GM12864 (cell line): ENCODE measurements around the gene NPHP4.
"Not testable (repeated sequence)": the region's sequence is repeated elsewhere in the genome, so short reads cannot be mapped to it uniquely, and the experiment has no call there.

ENCODE experiments used
- DNase-seq: peaks from one replicate; pipeline ENCODE4 v3.0.0-alpha.2; 2011; ENCODE audit warnings: low read depth
- H3K4me3 ChIP-seq: 2 replicates; pipeline ENCODE4 v1.5.1; 2011; ENCODE audit warnings: mild to moderate bottlenecking, low read depth, low read length, control low read depth
- TF ChIP-seq, protein P1 (sequence below): IDR thresholded peaks from 2 replicates; pipeline ENCODE4 v1.5.1; 2011; ENCODE audit warnings: low read depth, mild to moderate bottlenecking, moderate library complexity, low read length, control low read depth, inconsistent platforms; ENCODE audit errors: missing control alignments

Gene NPHP4

DNA sequence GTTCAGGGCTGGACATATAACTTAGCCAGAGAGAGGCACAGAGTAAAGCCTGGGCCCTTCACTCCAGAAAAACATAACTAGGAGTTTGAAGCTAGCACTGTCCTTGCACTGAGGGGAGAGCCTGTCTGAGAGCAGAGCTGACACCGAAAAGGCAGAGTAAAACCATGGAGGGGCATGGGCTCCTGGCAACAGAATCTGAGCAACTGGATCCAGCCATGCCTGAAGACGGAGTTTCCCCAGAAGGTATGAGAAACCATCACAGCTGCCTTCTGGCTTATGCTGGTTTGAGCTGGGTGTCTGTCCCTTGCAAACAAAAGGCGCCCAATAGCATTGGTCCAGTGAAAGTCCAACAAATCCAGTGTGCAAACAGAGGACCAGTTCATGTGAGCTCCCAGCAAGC lies 137.5 kb downstream of the NPHP4 start:
- DNase-seq: no peak
- TF ChIP-seq, protein P1, sequence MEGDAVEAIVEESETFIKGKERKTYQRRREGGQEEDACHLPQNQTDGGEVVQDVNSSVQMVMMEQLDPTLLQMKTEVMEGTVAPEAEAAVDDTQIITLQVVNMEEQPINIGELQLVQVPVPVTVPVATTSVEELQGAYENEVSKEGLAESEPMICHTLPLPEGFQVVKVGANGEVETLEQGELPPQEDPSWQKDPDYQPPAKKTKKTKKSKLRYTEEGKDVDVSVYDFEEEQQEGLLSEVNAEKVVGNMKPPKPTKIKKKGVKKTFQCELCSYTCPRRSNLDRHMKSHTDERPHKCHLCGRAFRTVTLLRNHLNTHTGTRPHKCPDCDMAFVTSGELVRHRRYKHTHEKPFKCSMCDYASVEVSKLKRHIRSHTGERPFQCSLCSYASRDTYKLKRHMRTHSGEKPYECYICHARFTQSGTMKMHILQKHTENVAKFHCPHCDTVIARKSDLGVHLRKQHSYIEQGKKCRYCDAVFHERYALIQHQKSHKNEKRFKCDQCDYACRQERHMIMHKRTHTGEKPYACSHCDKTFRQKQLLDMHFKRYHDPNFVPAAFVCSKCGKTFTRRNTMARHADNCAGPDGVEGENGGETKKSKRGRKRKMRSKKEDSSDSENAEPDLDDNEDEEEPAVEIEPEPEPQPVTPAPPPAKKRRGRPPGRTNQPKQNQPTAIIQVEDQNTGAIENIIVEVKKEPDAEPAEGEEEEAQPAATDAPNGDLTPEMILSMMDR: no peak
- no peak overlapping the region for H3K4me3 ChIP-seq

DNA sequence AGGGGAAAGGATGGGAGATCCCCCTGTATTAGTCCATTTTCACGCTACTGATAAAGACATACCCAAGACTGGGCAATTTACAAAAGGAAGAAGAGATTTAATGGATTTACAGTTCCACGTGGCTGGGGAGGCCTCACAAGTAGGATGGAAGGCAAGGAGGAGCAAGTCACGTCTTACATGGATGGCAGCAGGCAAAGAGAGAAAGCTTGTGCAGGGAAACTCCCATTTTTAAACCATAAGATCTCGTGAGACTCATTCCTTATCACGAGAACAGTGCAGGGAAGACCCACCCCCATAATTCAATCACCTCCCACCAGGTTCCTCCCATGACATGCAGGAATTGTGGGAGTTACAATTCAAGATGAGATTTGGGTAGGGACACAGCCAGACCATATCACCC lies 138.4 kb downstream of the NPHP4 start:
- not testable (repeated sequence) for H3K4me3 ChIP-seq, DNase-seq

GRCh38 chr1:5850503-5850902 lies 141.7 kb downstream of the NPHP4 start:
- no peak for DNase-seq
- TF ChIP-seq, protein P1: no peak
- H3K4me3 ChIP-seq: no peak overlapping the region

GRCh38 chr1:5849550-5849949 lies 142.7 kb downstream of the NPHP4 start:
- DNase-seq: no peak
- H3K4me3 ChIP-seq: no peak overlapping the region
- TF ChIP-seq, protein P1: no peak

DNA sequence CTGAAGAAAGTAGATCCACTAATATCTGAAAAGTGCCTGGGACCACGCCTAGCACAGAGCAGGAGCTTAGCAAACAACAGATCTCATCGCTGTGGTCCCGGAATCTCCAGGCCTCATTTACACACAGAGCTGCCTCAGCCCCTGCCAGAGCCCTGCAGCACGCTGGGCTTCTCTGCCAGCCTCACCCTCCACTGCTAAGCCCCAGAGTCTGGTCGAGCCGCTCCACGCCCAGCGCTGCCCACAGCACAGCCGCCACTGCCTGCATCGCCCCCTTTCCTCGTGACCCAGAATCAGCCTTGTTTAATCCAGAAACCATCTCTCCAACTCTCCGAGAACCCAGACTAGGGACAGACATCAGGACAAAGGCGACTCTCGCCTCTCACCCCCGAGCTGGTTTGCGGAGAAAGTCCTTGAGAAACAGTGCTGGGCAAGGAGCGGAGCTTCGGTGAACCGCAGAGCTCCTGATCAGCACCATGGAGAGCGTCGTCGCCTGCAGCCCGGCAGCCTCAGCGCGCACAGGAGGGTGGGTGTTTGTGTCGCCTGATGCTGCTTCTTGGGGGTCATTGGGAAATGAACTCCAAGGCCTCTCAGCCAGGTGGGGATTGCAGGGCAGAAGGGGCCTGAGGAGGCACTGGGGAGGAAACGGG lies 145.1 kb downstream of the NPHP4 start:
- H3K4me3 ChIP-seq: no peak overlapping the region
- no peak for DNase-seq

GRCh38 chr1:5845376-5845775 lies 146.8 kb downstream of the NPHP4 start:
- TF ChIP-seq, protein P1: no peak
- no peak for DNase-seq
- H3K4me3 ChIP-seq: no peak overlapping the region

More for the DNA sequence above, 145.1 kb downstream of the NPHP4 start:
- TF ChIP-seq, protein P1: no peak

GRCh38 chr1:5844442-5844841 lies 147.8 kb downstream of the NPHP4 start:
- TF ChIP-seq, protein P1: no peak
- H3K4me3 ChIP-seq: no peak overlapping the region
- no peak for DNase-seq
